Measurements from ENCODE around the gene KRT32. TPM values are rescaled to one million over a fixed set of nuclear protein-coding genes. Genes with fewer than 3 reads are reported as not detected.

KRT32 gene
- total RNA-seq, 1 experiment from 2014 or later: not detected

DNA sequence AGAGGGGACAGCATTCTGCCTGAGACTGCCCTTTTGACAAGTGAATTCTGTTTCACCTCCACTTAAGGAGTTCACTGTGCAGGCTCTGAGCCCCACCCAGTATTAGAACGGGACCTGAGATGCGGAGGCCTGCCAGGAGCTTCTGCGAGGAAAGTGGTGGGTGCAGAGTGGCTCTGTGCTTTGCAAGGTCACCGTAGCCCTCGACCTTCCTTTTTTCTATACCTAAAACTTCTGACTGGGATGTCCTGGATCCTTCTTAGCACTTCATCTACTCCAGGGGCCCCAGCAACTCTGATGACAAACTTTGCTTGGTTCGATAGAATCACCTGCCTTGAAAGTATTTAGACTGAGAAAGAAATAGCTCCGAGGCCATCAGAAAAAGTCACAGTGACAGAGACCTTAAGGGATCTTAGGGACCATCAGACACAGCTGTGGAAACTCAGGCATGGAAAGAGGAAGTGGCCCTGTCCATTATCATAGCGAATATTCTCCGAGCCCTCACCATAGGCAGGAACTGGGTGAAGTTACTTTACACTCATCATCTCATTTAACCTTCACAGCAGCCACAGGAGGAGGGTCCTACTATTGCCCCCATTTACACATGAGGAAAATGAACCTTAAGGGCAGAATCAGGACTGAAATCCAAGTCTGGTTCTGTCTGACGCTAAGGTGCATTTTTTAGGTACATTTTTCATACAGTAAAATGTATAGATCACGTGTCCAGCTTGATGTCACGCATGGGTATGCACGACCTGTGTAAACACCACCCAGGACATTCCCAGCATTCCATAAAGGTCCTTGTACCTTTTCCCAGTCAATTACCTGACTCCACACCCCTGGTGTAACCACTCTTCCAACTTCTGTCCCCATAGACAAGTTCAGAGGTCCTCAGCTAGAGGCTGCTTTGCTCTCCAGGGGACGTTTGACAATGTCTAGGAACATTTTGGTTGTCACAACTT, 38.9 kb upstream of the KRT32 start:
- no peak overlapping the region for H3K4me3 Mint-ChIP-seq (ENCODE audit: unreplicated experiment)
- POLR2A ChIA-PET: interaction anchor here (1.0 to 1.1 kb wide), 2 partner anchors 16 to 22 kb away, joined by 3 to 4 read pairs; partner anchors contain the start of gene KRT19

DNA sequence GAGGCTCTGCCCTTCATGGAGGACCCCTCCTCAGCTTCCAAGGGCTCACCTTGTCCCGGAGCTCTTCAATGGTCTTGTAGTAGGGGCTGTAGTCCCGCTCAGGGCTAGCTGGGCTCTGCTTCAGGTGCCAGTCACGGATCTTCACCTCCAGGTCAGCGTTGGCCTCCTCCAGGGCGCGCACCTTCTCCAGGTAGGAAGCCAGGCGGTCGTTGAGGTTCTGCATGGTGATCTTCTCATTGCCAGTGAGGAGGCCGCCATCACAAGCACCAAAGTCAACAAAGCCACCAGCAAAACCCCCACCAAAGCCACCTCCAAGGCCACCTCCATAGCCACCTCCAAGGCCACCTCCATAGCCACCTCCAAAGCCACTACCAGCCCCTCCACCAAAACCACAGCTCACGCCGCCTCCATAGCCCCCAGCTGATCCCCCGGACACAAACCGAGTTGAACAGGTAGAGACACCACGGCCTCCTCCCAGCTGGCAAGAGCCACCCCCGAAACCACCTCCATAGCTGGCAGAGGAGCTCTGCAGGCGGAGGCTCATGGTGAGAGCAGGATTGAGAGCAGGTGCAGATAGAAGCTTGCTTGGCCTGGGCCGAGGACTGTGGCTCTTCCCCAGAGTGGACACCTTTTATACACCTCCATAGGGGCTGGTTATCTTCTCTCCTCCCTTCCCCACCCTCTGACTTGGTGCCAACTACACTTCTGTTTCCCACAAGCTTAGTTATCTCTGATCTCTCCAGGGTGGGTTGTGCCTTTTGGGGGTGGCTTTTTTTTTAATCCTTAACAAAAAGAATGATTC, 38.0 kb upstream of the KRT32 start, which contains the start of gene KRT13:
KRT13 (minus strand) TSS at position 606 of the 802 bp plus-strand sequence; CDS start at position 544, 62 bp downstream.
- CTCF ChIA-PET: interaction anchor here (0.7 to 0.9 kb wide), 2 partner anchors 43 to 803 kb away, joined by 3 to 4 read pairs; no protein-coding TSS in a partner anchor
- no peak within 1 kb of the TSS for H3K4me3 Mint-ChIP-seq (ENCODE audit: unreplicated experiment)
- Histone ChIP-seq H3K9me3 (no peaks in the 10 kb centered on the region), H3K27me3 (replicated peaks; ENCODE audit: control insufficient read depth, insufficient read depth, low read length) (no peaks in the 10 kb centered on the region), H3K36me3 (ENCODE audit: control insufficient read depth, insufficient read depth, low read length) (no peaks in the 10 kb centered on the region), H3K4me3 (ENCODE audit: low read depth, low read length) (no peak within 1 kb of the TSS), H3K4me1 (peaks cover 33% of the 10 kb centered on the region)
- POLR2A ChIA-PET: interaction anchor here (1.0 kb wide), 1 partner anchor 23 kb away, joined by 4 read pairs; the partner anchor contains the start of gene KRT19
- no TSS peak for BruUV-seq (replicated peaks)
- intact Hi-C loops (cut with micrococcal nuclease; ENCODE audit: unreplicated experiment): no loop called here
- TF ChIP-seq, protein P1, sequence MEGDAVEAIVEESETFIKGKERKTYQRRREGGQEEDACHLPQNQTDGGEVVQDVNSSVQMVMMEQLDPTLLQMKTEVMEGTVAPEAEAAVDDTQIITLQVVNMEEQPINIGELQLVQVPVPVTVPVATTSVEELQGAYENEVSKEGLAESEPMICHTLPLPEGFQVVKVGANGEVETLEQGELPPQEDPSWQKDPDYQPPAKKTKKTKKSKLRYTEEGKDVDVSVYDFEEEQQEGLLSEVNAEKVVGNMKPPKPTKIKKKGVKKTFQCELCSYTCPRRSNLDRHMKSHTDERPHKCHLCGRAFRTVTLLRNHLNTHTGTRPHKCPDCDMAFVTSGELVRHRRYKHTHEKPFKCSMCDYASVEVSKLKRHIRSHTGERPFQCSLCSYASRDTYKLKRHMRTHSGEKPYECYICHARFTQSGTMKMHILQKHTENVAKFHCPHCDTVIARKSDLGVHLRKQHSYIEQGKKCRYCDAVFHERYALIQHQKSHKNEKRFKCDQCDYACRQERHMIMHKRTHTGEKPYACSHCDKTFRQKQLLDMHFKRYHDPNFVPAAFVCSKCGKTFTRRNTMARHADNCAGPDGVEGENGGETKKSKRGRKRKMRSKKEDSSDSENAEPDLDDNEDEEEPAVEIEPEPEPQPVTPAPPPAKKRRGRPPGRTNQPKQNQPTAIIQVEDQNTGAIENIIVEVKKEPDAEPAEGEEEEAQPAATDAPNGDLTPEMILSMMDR (IDR thresholded peaks at IDR 0.05; ENCODE audit: insufficient read depth in 1 of 2, low read depth in 1 of 2, low read length in 1 of 2, severe bottlenecking in 1 of 2, unreplicated experiment in 1 of 2): no peak
- H3K4me1 Mint-ChIP-seq (ENCODE audit: low read depth, unreplicated experiment): peaks cover 14% of the 10 kb centered on the region
- peak within 1 kb of the TSS; percentile 79 for H3K27ac Mint-ChIP-seq (ENCODE audit: unreplicated experiment)
- DNase-seq: no peak
- H3K36me3 Mint-ChIP-seq (ENCODE audit: insufficient read depth, unreplicated experiment): peaks cover 6% of the 10 kb centered on the region
- no peaks in the 10 kb centered on the region for H3K9me3 Mint-ChIP-seq (ENCODE audit: unreplicated experiment)
- no peaks in the 10 kb centered on the region for H3K27me3 Mint-ChIP-seq (ENCODE audit: insufficient read depth, unreplicated experiment)

More for the DNA sequence above, 38.9 kb upstream of the KRT32 start:
- Mint-ChIP-seq H3K36me3 (ENCODE audit: insufficient read depth, unreplicated experiment) (peaks cover 6% of the 10 kb centered on the region), H3K4me1 (ENCODE audit: low read depth, unreplicated experiment) (peaks cover 20% of the 10 kb centered on the region), H3K27ac (ENCODE audit: unreplicated experiment) (peak overlapping the region; percentile 79), H3K9me3 (ENCODE audit: unreplicated experiment) (no peaks in the 10 kb centered on the region), H3K27me3 (ENCODE audit: insufficient read depth, unreplicated experiment) (no peaks in the 10 kb centered on the region)
- TF ChIP-seq, protein P1 (IDR thresholded peaks at IDR 0.05; ENCODE audit: insufficient read depth in 1 of 2, low read depth in 1 of 2, low read length in 1 of 2, severe bottlenecking in 1 of 2, unreplicated experiment in 1 of 2): no peak
- H3K4me1 ChIP-seq: peaks cover 42% of the 10 kb centered on the region
- H3K4me3 ChIP-seq (ENCODE audit: low read depth, low read length): no peak overlapping the region
- intact Hi-C loops (cut with micrococcal nuclease; ENCODE audit: unreplicated experiment): loop anchor here (1.0 kb wide), 1 partner anchor 16 kb away; no protein-coding TSS in a partner anchor
- H3K9me3 ChIP-seq: no peaks in the 10 kb centered on the region
- no TSS peak for BruUV-seq (replicated peaks)
- CTCF ChIA-PET: interaction anchor here (0.7 to 0.9 kb wide), 2 partner anchors 43 to 804 kb away, joined by 3 to 4 read pairs; no protein-coding TSS in a partner anchor
- H3K27me3 ChIP-seq (replicated peaks; ENCODE audit: control insufficient read depth, insufficient read depth, low read length): no peaks in the 10 kb centered on the region
- peak in 1 of 2 experiments; percentile 74 for DNase-seq
- H3K36me3 ChIP-seq (ENCODE audit: control insufficient read depth, insufficient read depth, low read length): no peaks in the 10 kb centered on the region

Data from Caco-2 (cell line).